Measurements from ENCODE around the gene NKTR.

NKTR gene

GRCh38 chr3:42690766-42691680, 90.5 kb downstream of the NKTR start:
- FAIRE-seq = no peak
- no peak for DNase-seq (ENCODE audit: extremely low spot score, insufficient read length, low read depth)

- no peak for FAIRE-seq
Measured at GRCh38 chr3:42691816-42692666, 91.6 kb downstream of the NKTR start.

DNA sequence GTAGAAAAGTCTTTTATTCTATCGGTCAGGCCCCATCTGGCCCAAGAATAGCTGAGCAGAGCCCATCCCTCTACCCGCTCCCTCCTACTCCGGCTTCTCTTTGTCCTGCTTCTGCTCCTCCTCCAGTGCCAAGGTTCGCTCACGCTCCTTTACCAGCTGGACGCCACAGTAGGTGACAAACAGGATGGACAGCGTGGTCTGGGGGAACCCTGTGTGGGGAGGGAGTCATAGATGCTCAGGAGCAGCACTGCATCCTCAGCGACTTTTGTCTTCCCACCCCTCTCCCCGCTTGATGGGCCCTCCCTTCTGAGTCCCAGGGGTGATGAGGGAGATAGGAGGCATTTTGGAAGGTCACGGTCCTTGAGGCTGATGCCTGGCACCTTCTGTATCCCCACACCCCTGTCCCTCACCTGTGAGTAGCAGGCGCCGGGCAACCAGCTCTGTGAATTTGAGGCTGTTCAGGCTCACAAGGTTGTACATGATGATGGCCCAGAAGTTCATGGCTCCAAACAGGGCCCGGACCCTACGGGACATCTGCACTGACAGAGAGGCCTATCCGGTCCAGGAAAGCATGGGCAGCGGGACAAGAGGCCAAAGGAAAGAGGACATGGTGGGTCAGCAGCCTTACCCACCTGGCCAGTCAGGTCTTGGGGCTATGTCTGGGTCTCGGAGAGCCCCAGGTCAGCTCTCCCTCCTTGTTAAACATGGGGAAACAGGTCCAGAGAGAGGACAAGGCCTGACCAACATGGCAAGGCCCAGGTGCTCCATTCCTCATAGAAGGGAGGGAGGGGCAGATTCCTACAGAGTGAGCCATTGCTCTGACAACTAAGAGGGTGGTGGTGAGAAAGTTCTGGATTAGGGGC, 92.4 kb downstream of the NKTR start:
- FAIRE-seq = no peak
- DNase-seq (ENCODE audit: extremely low spot score, insufficient read length, low read depth) = no peak

More at GRCh38 chr3:42691816-42692666, 91.6 kb downstream of the NKTR start:
- no peak for DNase-seq (ENCODE audit: extremely low spot score, insufficient read length, low read depth)

DNA sequence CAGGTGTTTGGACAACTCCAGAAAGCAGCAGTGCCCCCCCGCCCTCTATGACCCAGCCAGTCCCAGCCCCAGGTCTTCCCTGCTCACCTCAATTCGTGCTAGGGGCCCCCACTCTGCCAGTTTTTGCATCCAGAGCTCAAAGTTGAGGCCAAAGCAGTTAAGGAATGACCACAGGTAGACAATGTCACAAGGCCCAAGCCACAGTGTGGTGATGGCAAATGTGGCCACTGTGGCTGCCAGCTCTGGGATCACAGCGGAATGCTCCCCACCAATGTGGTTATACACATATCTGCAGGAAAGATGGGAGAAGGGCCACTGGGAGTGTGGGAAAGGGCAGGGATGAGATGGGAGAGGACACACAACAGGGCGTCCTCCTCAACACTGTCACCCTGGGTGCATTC, 93.0 kb downstream of the NKTR start:
- DNase-seq (ENCODE audit: extremely low spot score, insufficient read length, low read depth) (no peak), FAIRE-seq (no peak)

- DNase-seq (ENCODE audit: extremely low spot score, insufficient read length, low read depth) (no peak), FAIRE-seq (no peak)
Measured at GRCh38 chr3:42694366-42694765, 93.9 kb downstream of the NKTR start.

GRCh38 chr3:42696356-42697288, 96.1 kb downstream of the NKTR start:
- no peak for FAIRE-seq
- DNase-seq (ENCODE audit: extremely low spot score, insufficient read length, low read depth) = no peak

- DNase-seq (ENCODE audit: extremely low spot score, insufficient read length, low read depth) (no peak), FAIRE-seq (no peak)
Measured at GRCh38 chr3:42697289-42698051, 97.0 kb downstream of the NKTR start.
